Caki2 (cell line): ENCODE measurements around the gene IMP4. TPM values are rescaled to one million over a fixed set of nuclear protein-coding genes. Genes with fewer than 3 reads are reported as not detected.

Source experiments
- DNase-seq: peaks from one replicate; pipeline ENCODE4 v3.0.0-alpha.2; 2015; ENCODE audit warnings: low read depth
- in situ Hi-C: cut with HindIII; loops from 2 replicates; pipeline ENCODE4 v1.10.0; 2016; ENCODE audit warnings: low sequenced_read_pairs, low pct_unique_long_range_greater_than_20kb, mixed read lengths
- total RNA-seq: library from RNA; depleted of rRNA; stranded (reverse); fragments of >200 nt; shearing (Covaris generic); gene quantifications from 2 replicates; pipeline ENCODE4 v1.2.3, GENCODE V29; 2014; ENCODE audit warnings: low replicate concordance

IMP4 gene
- total RNA-seq, 1 experiment from 2014 or later: 78.6 TPM

- no peak for DNase-seq
- in situ Hi-C loops: no loop called here
Observed at GRCh38 chr2:130334026-130334425, 8.7 kb upstream of the IMP4 start.

GRCh38 chr2:130335226-130335625, 7.5 kb upstream of the IMP4 start:
- in situ Hi-C loops: no loop called here
- DNase-seq: no peak

GRCh38 chr2:130336150-130336876, 6.4 kb upstream of the IMP4 start:
- in situ Hi-C loops: no loop called here
- DNase-seq: no peak

GRCh38 chr2:130336877-130337734, 5.6 kb upstream of the IMP4 start:
- in situ Hi-C loops: no loop called here
- DNase-seq: peak; percentile 91

- in situ Hi-C loops: no loop called here
- DNase-seq: peak; percentile 52
Observed at GRCh38 chr2:130337735-130338325, 4.9 kb upstream of the IMP4 start.

GRCh38 chr2:130338793-130339345, 3.8 kb upstream of the IMP4 start:
- in situ Hi-C loops: no loop called here

GRCh38 chr2:130339885-130340745, 2.6 kb upstream of the IMP4 start:
- in situ Hi-C loops: no loop called here
- no peak for DNase-seq

More at GRCh38 chr2:130338793-130339345, 3.8 kb upstream of the IMP4 start:
- no peak for DNase-seq

- no peak for DNase-seq
- in situ Hi-C loops: no loop called here
Observed at GRCh38 chr2:130341562-130342019, 1.1 kb upstream of the IMP4 start.

GRCh38 chr2:130342020-130342532, 621 bp upstream of the IMP4 start:
- peak; percentile 93 for DNase-seq
- in situ Hi-C loops: no loop called here

- in situ Hi-C loops: no loop called here
- DNase-seq: no peak
Observed at GRCh38 chr2:130344578-130344977, 1.9 kb downstream of the IMP4 start.

- in situ Hi-C loops: no loop called here
- no peak for DNase-seq
Observed at GRCh38 chr2:130345091-130345490, 2.4 kb downstream of the IMP4 start.

- in situ Hi-C loops: no loop called here
- DNase-seq: no peak
Observed at GRCh38 chr2:130345611-130346010, 2.9 kb downstream of the IMP4 start.

- DNase-seq: no peak
- in situ Hi-C loops: no loop called here
Observed at GRCh38 chr2:130346041-130346740, 3.5 kb downstream of the IMP4 start.

GRCh38 chr2:130346741-130347066, 4.0 kb downstream of the IMP4 start:
- in situ Hi-C loops: no loop called here
- no peak for DNase-seq

GRCh38 chr2:130347220-130347925, 4.7 kb downstream of the IMP4 start:
- in situ Hi-C loops: no loop called here
- no peak for DNase-seq

- in situ Hi-C loops: no loop called here
- DNase-seq: no peak
Observed at GRCh38 chr2:130349174-130349573, 6.5 kb downstream of the IMP4 start.

- no peak for DNase-seq
- in situ Hi-C loops: no loop called here
Observed at GRCh38 chr2:130351711-130352110, 9.0 kb downstream of the IMP4 start.
